ENCODE results near the gene C12orf57. TPM values are rescaled to one million over a fixed set of nuclear protein-coding genes. Genes with fewer than 3 reads are reported as not detected.

C12orf57 gene
- polyA plus RNA-seq, 2 of the 4 experiments (the other 2 are of a cell fraction), result 261 to 466 TPM

DNA sequence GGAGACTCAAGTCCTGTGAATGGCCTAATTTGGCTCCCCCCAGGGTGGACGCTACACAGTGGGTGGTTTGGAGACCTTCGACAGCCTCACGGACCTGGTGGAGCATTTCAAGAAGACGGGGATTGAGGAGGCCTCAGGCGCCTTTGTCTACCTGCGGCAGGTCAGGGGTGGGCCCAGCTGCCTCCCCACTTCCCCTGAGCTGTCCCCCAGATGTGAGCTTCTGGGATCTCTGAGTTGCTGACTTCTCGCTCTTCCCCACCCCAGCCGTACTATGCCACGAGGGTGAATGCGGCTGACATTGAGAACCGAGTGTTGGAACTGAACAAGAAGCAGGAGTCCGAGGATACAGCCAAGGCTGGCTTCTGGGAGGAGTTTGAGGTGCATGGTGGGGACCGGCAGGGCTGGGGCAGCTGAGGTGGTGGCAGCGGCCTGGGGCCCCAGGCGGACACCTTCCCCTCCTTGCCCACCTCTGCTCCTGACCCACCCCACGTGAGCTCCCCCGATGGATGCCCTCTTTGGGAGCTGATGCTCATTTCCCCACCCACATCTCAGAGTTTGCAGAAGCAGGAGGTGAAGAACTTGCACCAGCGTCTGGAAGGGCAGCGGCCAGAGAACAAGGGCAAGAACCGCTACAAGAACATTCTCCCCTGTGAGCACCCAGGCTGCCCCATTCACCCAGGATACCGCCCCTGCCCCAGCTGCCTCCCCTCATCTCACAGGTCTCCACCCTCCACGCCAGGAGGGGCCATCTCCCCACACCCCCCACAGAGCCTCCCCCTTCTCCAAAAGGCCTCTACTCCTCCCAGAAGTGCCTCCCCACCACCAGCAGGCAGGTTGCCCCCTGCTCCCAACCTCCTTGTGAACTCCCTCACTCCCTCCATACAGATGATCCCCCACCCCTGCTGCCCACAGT is 11.5 kb downstream of the C12orf57 start:
- POLR2A ChIA-PET, result interaction anchor here (1.3 kb wide), 1 partner anchor 9 kb away, joined by 4 read pairs; no protein-coding TSS in a partner anchor
- no peak overlapping the region for H3K4me2 ChIP-seq
- H3K4me3 ChIP-seq, result no peak overlapping the region
- CTCF ChIA-PET, result interaction anchor here (1.4 to 3.3 kb wide), 5 partner anchors 9 to 189 kb away, joined by 3 to 18 read pairs (median 11); partner anchors contain the start of genes C12orf57 and RNU7-1
- H3K4me1 ChIP-seq, result no peaks in the 10 kb centered on the region
- no peak overlapping the region for H3K27ac ChIP-seq
- WGBS (ENCODE audit: missing lambda C conversion rate), result 92% methylated on average over 22 of the region's 22 CpGs
- ATAC-seq (no peak), FAIRE-seq (no peak), DNase-seq (ENCODE audit: low read depth in 1 of 2, low spot score in 1 of 2) (no peak)
- H3K9me3 ChIP-seq, result no peaks in the 10 kb centered on the region
- TF ChIP-seq RARB (CRISPR knock-in tag; IDR thresholded peaks at IDR 0.05), result no peak
- no peak for TF ChIP-seq TP53 (CRISPR knock-in tag; IDR thresholded peaks at IDR 0.05)
- no peak for TF ChIP-seq HOXB13 (CRISPR knock-in tag; IDR thresholded peaks at IDR 0.05; ENCODE audit: low read depth)
- no peak for TF ChIP-seq ZNF302 (CRISPR knock-in tag; IDR thresholded peaks at IDR 0.05)
- TF ChIP-seq, protein P1, sequence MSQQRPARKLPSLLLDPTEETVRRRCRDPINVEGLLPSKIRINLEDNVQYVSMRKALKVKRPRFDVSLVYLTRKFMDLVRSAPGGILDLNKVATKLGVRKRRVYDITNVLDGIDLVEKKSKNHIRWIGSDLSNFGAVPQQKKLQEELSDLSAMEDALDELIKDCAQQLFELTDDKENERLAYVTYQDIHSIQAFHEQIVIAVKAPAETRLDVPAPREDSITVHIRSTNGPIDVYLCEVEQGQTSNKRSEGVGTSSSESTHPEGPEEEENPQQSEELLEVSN (IDR thresholded peaks at IDR 0.05; ENCODE audit: borderline replicate concordance, low read depth), result no peak
- no peak for TF ChIP-seq HOXA7 (CRISPR knock-in tag; IDR thresholded peaks at IDR 0.05)
- no peak for TF ChIP-seq ZFP36 (IDR thresholded peaks at IDR 0.05; ENCODE audit: borderline replicate concordance, partially characterized antibody)
- TF ChIP-seq CHD4 (IDR thresholded peaks at IDR 0.05; ENCODE audit: borderline replicate concordance), result no peak

DNA sequence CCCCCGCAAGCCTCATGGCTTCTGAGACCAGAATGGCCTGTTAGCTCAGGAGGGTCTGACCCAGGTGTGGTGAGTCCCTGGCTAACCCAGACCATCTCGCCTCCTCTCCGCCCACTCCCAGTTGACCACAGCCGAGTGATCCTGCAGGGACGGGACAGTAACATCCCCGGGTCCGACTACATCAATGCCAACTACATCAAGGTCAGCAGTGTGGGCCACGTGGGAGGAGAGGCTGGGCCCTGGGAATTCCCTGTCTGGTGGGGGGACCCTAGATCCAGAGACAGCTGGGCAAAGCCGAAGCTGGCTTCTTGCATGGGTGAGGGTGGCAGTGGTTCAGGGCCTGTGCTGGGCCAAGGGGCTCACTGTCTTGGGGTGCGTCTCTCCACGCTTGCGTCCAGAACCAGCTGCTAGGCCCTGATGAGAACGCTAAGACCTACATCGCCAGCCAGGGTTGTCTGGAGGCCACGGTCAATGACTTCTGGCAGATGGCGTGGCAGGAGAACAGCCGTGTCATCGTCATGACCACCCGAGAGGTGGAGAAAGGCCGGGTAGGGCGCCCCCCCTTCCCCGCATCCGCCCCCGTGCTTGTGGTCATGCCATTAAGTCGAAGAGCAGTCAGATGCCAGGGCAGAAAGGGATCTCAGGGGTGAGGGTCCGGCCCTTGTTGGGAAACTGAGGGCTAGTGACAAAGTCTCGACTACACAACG is 12.4 kb downstream of the C12orf57 start:
- H3K4me1 ChIP-seq, result peaks cover 5% of the 10 kb centered on the region
- H3K9me3 ChIP-seq, result no peaks in the 10 kb centered on the region
- no peak overlapping the region for H3K4me2 ChIP-seq
- ChIA-PET CTCF (interaction anchor here (1.2 to 11.2 kb wide), 6 partner anchors 9 to 157 kb away, joined by 3 to 354 read pairs (median 11); partner anchors contain the start of genes C12orf57 and RNU7-1), POLR2A (interaction anchor here (1.3 kb wide), 1 partner anchor 10 kb away, joined by 4 read pairs; no protein-coding TSS in a partner anchor)
- no peak overlapping the region for H3K4me3 ChIP-seq
- H3K27ac ChIP-seq, result no peak overlapping the region
- no peak for TF ChIP-seq CHD2 (IDR thresholded peaks at IDR 0.05; ENCODE audit: low read length, partially characterized antibody)
- TF ChIP-seq ZSCAN20 (CRISPR knock-in tag; IDR thresholded peaks at IDR 0.05), result no peak
- TF ChIP-seq, protein P2, sequence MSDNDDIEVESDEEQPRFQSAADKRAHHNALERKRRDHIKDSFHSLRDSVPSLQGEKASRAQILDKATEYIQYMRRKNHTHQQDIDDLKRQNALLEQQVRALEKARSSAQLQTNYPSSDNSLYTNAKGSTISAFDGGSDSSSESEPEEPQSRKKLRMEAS (IDR thresholded peaks at IDR 0.05), result no peak
- no peak for TF ChIP-seq KDM1A (IDR thresholded peaks at IDR 0.05; ENCODE audit: low read depth)
- no peak for TF ChIP-seq EP300 (IDR thresholded peaks at IDR 0.05)
- no peak for TF ChIP-seq CBX2 (IDR thresholded peaks at IDR 0.05; ENCODE audit: borderline replicate concordance, low read depth)
- TF ChIP-seq, protein P1 (IDR thresholded peaks at IDR 0.05; ENCODE audit: borderline replicate concordance, low read depth), result no peak
- no peak for TF ChIP-seq ZNF302 (CRISPR knock-in tag; IDR thresholded peaks at IDR 0.05)
- TF ChIP-seq JUN (IDR thresholded peaks at IDR 0.05), result no peak
- no peak for TF ChIP-seq HOXB13 (CRISPR knock-in tag; IDR thresholded peaks at IDR 0.05; ENCODE audit: low read depth)
- TF ChIP-seq, protein P3, sequence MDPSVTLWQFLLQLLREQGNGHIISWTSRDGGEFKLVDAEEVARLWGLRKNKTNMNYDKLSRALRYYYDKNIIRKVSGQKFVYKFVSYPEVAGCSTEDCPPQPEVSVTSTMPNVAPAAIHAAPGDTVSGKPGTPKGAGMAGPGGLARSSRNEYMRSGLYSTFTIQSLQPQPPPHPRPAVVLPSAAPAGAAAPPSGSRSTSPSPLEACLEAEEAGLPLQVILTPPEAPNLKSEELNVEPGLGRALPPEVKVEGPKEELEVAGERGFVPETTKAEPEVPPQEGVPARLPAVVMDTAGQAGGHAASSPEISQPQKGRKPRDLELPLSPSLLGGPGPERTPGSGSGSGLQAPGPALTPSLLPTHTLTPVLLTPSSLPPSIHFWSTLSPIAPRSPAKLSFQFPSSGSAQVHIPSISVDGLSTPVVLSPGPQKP (IDR thresholded peaks at IDR 0.05; ENCODE audit: low read depth, low read length), result no peak
- no peak for TF ChIP-seq CHD4 (IDR thresholded peaks at IDR 0.05; ENCODE audit: borderline replicate concordance)
- no peak for DNase-seq (ENCODE audit: low read depth in 1 of 2, low spot score in 1 of 2)
- FAIRE-seq, result no peak
- 80% methylated on average over 26 of the region's 28 CpGs for WGBS (ENCODE audit: missing lambda C conversion rate)
- ATAC-seq, result no peak

Data from A549 (cell line).